Measurements from ENCODE around the gene INSRR. TPM values are rescaled to one million over a fixed set of nuclear protein-coding genes. Genes with fewer than 3 reads are reported as not detected.

Gene INSRR
- polyA plus RNA-seq, 3 donors: not detected

DNA sequence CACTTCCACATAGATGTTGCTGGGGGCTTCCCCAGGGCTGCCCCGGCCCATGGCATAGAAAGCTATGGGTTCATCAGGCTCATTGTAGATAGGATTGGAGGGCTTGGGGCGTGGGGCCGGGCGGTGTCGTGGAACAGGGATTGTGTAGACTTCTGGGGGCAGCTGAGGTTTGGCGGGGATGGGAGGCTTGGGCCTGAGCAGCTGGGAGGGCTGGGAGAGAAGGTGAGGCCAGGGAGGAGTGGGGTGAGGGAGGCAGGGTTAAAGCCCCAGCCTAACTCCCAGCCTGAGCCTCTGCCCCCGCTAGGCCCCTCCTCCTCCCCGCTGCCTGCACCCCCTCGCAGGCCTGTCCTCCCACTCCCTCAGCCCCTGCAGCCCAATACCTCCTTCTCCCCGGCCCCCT is 49.6 kb downstream of the INSRR start:
- TF ChIP-seq, protein P1, sequence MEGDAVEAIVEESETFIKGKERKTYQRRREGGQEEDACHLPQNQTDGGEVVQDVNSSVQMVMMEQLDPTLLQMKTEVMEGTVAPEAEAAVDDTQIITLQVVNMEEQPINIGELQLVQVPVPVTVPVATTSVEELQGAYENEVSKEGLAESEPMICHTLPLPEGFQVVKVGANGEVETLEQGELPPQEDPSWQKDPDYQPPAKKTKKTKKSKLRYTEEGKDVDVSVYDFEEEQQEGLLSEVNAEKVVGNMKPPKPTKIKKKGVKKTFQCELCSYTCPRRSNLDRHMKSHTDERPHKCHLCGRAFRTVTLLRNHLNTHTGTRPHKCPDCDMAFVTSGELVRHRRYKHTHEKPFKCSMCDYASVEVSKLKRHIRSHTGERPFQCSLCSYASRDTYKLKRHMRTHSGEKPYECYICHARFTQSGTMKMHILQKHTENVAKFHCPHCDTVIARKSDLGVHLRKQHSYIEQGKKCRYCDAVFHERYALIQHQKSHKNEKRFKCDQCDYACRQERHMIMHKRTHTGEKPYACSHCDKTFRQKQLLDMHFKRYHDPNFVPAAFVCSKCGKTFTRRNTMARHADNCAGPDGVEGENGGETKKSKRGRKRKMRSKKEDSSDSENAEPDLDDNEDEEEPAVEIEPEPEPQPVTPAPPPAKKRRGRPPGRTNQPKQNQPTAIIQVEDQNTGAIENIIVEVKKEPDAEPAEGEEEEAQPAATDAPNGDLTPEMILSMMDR (IDR thresholded peaks at IDR 0.05): no peak
- H3K4me3 ChIP-seq (replicated peaks in 1 of 3; ENCODE audit: low read depth in 2 of 3, low read length in 3 of 3): no peak overlapping the region
- no peaks in the 10 kb centered on the region for H3K9me3 ChIP-seq (replicated peaks in 1 of 2; ENCODE audit: control insufficient read depth in 1 of 2, insufficient read depth in 1 of 2, low read length in 2 of 2)
- no peak overlapping the region for H3K27ac Mint-ChIP-seq
- H3K27me3 ChIP-seq (ENCODE audit: control insufficient read depth in 2 of 2, insufficient read depth in 2 of 2, low read length in 2 of 2): peaks cover 0 to 20% of the 10 kb centered on the region in 2 donors
- peaks cover 26 to 37% (median 29%) of the 10 kb centered on the region in 3 donors for H3K27me3 Mint-ChIP-seq (ENCODE audit: low read depth in 3 of 3)
- peaks cover 21% of the 10 kb centered on the region for H3K4me1 Mint-ChIP-seq
- no peaks in the 10 kb centered on the region for H3K79me2 ChIP-seq (ENCODE audit: insufficient read depth, low read length)
- intact Hi-C loops (cut with micrococcal nuclease): no loop called here
- H3K9ac ChIP-seq (ENCODE audit: insufficient read depth, low read length, poor library complexity, severe bottlenecking): no peak overlapping the region
- H2AFZ ChIP-seq (ENCODE audit: insufficient read depth, low read depth, low read length, poor library complexity, severe bottlenecking): no peak overlapping the region
- no peaks in the 10 kb centered on the region for H4K20me1 ChIP-seq (ENCODE audit: insufficient read depth, low read length)
- H3K9me3 Mint-ChIP-seq: peaks cover 0 to 2% (median 0%) of the 10 kb centered on the region in 7 donors
- no peak for DNase-seq
- no peak overlapping the region for H3K27ac ChIP-seq (ENCODE audit: low read depth in 1 of 2, low read length in 2 of 2)
- WGBS (ENCODE audit: insufficient coverage): 100% methylated on average over 2 of the region's 10 CpGs
- H3K4me3 Mint-ChIP-seq: no peak overlapping the region
- H3K36me3 ChIP-seq (replicated peaks in 1 of 2; ENCODE audit: control insufficient read depth in 1 of 2, insufficient read depth in 2 of 2, low read length in 2 of 2): no peaks in the 10 kb centered on the region
- no peak overlapping the region for H3K4me2 ChIP-seq (replicated peaks; ENCODE audit: extremely low read depth, low read length, poor library complexity, severe bottlenecking)
- H3K36me3 Mint-ChIP-seq: peaks cover 0 to 4% of the 10 kb centered on the region in 2 donors
- H3K4me1 ChIP-seq (ENCODE audit: control insufficient read depth in 1 of 2, insufficient read depth in 2 of 2, low read length in 2 of 2): peaks cover 18 to 21% of the 10 kb centered on the region in 2 donors

DNA sequence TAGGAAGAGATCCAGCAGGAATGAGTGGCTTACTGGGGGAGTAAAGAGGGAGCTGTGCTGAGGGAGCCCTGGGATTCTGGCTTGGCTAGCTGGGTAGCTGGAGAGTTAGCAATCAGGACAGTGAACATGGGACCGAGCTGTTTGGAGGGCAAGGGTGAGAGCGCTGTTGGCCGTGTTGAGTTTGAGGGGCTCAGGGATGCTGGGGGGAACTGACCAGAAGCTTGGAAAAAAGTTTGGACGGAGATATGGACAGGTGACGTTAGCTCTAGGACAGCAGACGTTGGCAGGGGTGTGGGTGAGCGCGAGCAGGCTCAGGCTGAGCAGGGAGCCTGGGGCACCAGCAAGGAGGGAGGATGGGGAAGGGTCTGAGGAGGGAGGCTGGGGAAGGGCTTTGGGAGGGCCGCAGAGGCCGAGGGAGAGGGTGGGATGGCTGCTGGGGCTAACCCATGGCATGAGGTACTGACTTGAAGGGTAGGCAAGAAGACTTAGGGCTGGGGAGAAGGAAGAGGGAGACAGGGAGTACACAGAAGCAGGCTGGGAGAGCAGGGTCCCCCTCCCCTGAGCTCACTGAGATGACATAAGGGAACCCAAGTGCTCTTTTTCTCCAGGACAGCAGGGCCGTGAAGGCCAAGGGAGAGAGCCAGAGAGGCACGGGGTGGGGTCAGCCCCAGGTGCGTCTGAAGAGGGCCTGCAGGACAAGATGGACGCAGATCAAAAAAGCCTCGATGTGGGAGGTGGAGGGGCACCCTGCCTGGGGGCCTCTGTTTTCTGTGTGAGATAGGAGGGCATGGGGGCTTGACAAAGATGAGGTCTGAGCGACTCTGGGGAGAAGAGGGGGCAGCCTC is 50.5 kb downstream of the INSRR start:
- peaks cover 25% of the 10 kb centered on the region for H3K4me1 Mint-ChIP-seq
- no peak overlapping the region for H3K4me3 ChIP-seq (replicated peaks in 1 of 3; ENCODE audit: low read depth in 2 of 3, low read length in 3 of 3)
- no peaks in the 10 kb centered on the region for H4K20me1 ChIP-seq (ENCODE audit: insufficient read depth, low read length)
- no peak overlapping the region for H3K4me3 Mint-ChIP-seq
- no peaks in the 10 kb centered on the region for H3K9me3 ChIP-seq (replicated peaks in 1 of 2; ENCODE audit: control insufficient read depth in 1 of 2, insufficient read depth in 1 of 2, low read length in 2 of 2)
- intact Hi-C loops (cut with micrococcal nuclease): no loop called here
- H2AFZ ChIP-seq (ENCODE audit: insufficient read depth, low read depth, low read length, poor library complexity, severe bottlenecking): no peak overlapping the region
- peaks cover 0 to 4% of the 10 kb centered on the region in 2 donors for H3K36me3 Mint-ChIP-seq
- H3K4me1 ChIP-seq (ENCODE audit: control insufficient read depth in 1 of 2, insufficient read depth in 2 of 2, low read length in 2 of 2): peaks cover 18% of the 10 kb centered on the region in 2 donors
- no peaks in the 10 kb centered on the region for H3K79me2 ChIP-seq (ENCODE audit: insufficient read depth, low read length)
- no peak overlapping the region for H3K27ac Mint-ChIP-seq
- H3K27ac ChIP-seq (ENCODE audit: low read depth in 1 of 2, low read length in 2 of 2): no peak overlapping the region
- H3K27me3 Mint-ChIP-seq (ENCODE audit: low read depth in 3 of 3): peaks cover 21 to 28% (median 23%) of the 10 kb centered on the region in 3 donors
- peaks cover 0 to 2% (median 0%) of the 10 kb centered on the region in 7 donors for H3K9me3 Mint-ChIP-seq
- H3K36me3 ChIP-seq (replicated peaks in 1 of 2; ENCODE audit: control insufficient read depth in 1 of 2, insufficient read depth in 2 of 2, low read length in 2 of 2): no peaks in the 10 kb centered on the region
- no peak for DNase-seq
- peaks cover 0 to 14% of the 10 kb centered on the region in 2 donors for H3K27me3 ChIP-seq (ENCODE audit: control insufficient read depth in 2 of 2, insufficient read depth in 2 of 2, low read length in 2 of 2)
- 95% methylated on average over 15 of the region's 16 CpGs for WGBS (ENCODE audit: insufficient coverage)
- H3K9ac ChIP-seq (ENCODE audit: insufficient read depth, low read length, poor library complexity, severe bottlenecking): no peak overlapping the region
- H3K4me2 ChIP-seq (replicated peaks; ENCODE audit: extremely low read depth, low read length, poor library complexity, severe bottlenecking): no peak overlapping the region
- TF ChIP-seq, protein P1 (IDR thresholded peaks at IDR 0.05): no peak

All from CD14-positive monocyte (primary cell).